IMR-90 (cell line): ENCODE data around the gene FLT4.

Source experiments
- CEBPB ChIP-seq: IDR thresholded peaks from 2 replicates; pipeline ENCODE4 v1.6.1; 2012; ENCODE audit warnings: low read depth, low read length, improper control_type of control experiment
- MXI1 ChIP-seq: IDR thresholded peaks from 2 replicates; pipeline ENCODE4 v1.6.1; 2012; ENCODE audit warnings: low read depth, mild to moderate bottlenecking, low read length, moderate library complexity, borderline replicate concordance
- SMC3 ChIP-seq: fragments of 150-350 bp; IDR thresholded peaks from 2 replicates; pipeline ENCODE4 v1.6.1; 2016; ENCODE audit warnings: low read depth, mild to moderate bottlenecking, antibody characterized with exemption, low read length, moderate library complexity
- TF ChIP-seq, protein P1 (sequence below): conservative IDR thresholded peaks from 2 replicates; pipeline ENCODE4 v1.5.1; 2012; ENCODE audit warnings: mild to moderate bottlenecking, low read depth, low read length, improper control_type of control experiment

DNA sequence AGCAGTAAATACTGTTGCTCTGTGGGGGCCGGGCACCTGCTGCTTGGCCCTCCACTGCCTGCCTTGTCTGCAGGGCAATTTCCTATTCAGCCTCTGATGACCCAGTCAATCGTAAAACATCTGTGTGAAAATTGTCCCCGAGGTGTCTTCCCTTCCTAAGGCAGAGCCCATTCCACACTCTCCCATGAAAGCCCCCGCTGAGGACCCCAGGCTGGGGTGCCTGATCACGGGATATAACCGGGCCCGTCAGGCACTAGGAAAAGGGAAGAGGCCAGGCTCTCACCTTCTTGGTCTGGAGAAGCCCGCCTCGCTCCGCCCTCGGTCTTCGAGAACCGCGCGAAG is 30.9 kb downstream of the FLT4 start:
- TF ChIP-seq MXI1 (no peak), CEBPB (no peak), SMC3 (no peak)
- TF ChIP-seq, protein P1, sequence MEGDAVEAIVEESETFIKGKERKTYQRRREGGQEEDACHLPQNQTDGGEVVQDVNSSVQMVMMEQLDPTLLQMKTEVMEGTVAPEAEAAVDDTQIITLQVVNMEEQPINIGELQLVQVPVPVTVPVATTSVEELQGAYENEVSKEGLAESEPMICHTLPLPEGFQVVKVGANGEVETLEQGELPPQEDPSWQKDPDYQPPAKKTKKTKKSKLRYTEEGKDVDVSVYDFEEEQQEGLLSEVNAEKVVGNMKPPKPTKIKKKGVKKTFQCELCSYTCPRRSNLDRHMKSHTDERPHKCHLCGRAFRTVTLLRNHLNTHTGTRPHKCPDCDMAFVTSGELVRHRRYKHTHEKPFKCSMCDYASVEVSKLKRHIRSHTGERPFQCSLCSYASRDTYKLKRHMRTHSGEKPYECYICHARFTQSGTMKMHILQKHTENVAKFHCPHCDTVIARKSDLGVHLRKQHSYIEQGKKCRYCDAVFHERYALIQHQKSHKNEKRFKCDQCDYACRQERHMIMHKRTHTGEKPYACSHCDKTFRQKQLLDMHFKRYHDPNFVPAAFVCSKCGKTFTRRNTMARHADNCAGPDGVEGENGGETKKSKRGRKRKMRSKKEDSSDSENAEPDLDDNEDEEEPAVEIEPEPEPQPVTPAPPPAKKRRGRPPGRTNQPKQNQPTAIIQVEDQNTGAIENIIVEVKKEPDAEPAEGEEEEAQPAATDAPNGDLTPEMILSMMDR, result no peak
